H9 (cell line): Measurements from ENCODE around the gene PPP1R2B. TPM values are rescaled to one million over a fixed set of nuclear protein-coding genes. Genes with fewer than 3 reads are reported as not detected.

Experiments
- DNase-seq: peaks from one replicate; pipeline ENCODE4 v3.0.0-alpha.2; 2017
- H2AFZ ChIP-seq: one replicate; pipeline ENCODE4 v1.6.1; 2013; ENCODE audit warnings: mild to moderate bottlenecking, low read length, control low read depth, moderate library complexity
- H2AK5ac ChIP-seq: 2 replicates; pipeline ENCODE4 v1.6.1; 2013; ENCODE audit warnings: low read length, control low read depth, mixed read lengths; ENCODE audit not compliant: insufficient read length
- H2BK120ac ChIP-seq: one replicate; pipeline ENCODE4 v1.6.1; 2013; ENCODE audit warnings: low read depth, mild to moderate bottlenecking, low read length, control low read depth, inconsistent platforms; ENCODE audit not compliant: poor library complexity, severe bottlenecking
- H2BK12ac ChIP-seq: 2 replicates; pipeline ENCODE4 v1.6.1; 2013; ENCODE audit warnings: low read length, control low read depth, mixed read lengths, low read depth; ENCODE audit not compliant: insufficient read length
- H2BK15ac ChIP-seq: 2 replicates; pipeline ENCODE4 v1.6.1; 2013; ENCODE audit warnings: low read depth, low read length, control low read depth
- H2BK20ac ChIP-seq: one replicate; pipeline ENCODE4 v1.6.1; 2013; ENCODE audit warnings: low read depth, mild to moderate bottlenecking, low read length, control low read depth, inconsistent platforms; ENCODE audit not compliant: poor library complexity, severe bottlenecking
- H2BK5ac ChIP-seq: 2 replicates; pipeline ENCODE4 v1.6.1; 2013; ENCODE audit warnings: low read length, control low read depth, mixed read lengths; ENCODE audit not compliant: insufficient read length
- H3K14ac ChIP-seq: 2 replicates; pipeline ENCODE4 v1.6.1; 2013; ENCODE audit warnings: low read length, control low read depth; ENCODE audit not compliant: insufficient read depth
- H3K18ac ChIP-seq: 2 replicates; pipeline ENCODE4 v1.6.1; 2013; ENCODE audit warnings: low read depth, mild to moderate bottlenecking, mixed read lengths, low read length, control low read depth; ENCODE audit not compliant: insufficient read length
- H3K23ac ChIP-seq: 2 replicates; pipeline ENCODE4 v1.6.1; 2013; ENCODE audit warnings: low read length, control low read depth, mixed read lengths, low read depth; ENCODE audit not compliant: insufficient read length
- H3K23me2 ChIP-seq: 2 replicates; pipeline ENCODE4 v1.6.1; 2013; ENCODE audit warnings: low read depth, mild to moderate bottlenecking, mixed read lengths, low read length, control low read depth; ENCODE audit not compliant: insufficient read length, poor library complexity, severe bottlenecking
- H3K27ac ChIP-seq: 2 replicates; pipeline ENCODE4 v1.5.1; 2013; ENCODE audit warnings: low read length, control low read depth, mixed read lengths, low read depth; ENCODE audit not compliant: insufficient read length
- H3K27me3 ChIP-seq: 2 replicates; pipeline ENCODE4 v1.6.1; 2013; ENCODE audit warnings: low read length, control low read depth, inconsistent platforms; ENCODE audit not compliant: insufficient read depth
- H3K4ac ChIP-seq: 2 replicates; pipeline ENCODE4 v1.6.1; 2013; ENCODE audit warnings: low read depth, mild to moderate bottlenecking, control low read depth, inconsistent platforms, low read length, moderate library complexity
- H3K4me1 ChIP-seq: 2 replicates; pipeline ENCODE4 v1.6.1; 2013; ENCODE audit warnings: low read length, control low read depth, inconsistent platforms; ENCODE audit not compliant: insufficient read depth
- H3K4me2 ChIP-seq: 2 replicates; pipeline ENCODE4 v1.6.1; 2013; ENCODE audit warnings: low read length, control low read depth, mixed read lengths; ENCODE audit not compliant: insufficient read length, insufficient read depth
- H3K56ac ChIP-seq: 2 replicates; pipeline ENCODE4 v1.6.1; 2013; ENCODE audit warnings: low read depth, mild to moderate bottlenecking, mixed read lengths, low read length, control low read depth; ENCODE audit not compliant: insufficient read length
- H3K79me1 ChIP-seq: 2 replicates; pipeline ENCODE4 v1.6.1; 2013; ENCODE audit warnings: low read depth, mild to moderate bottlenecking, moderate library complexity, low read length, control low read depth, inconsistent platforms; ENCODE audit not compliant: insufficient read depth, poor library complexity, severe bottlenecking
- H3K79me2 ChIP-seq: 2 replicates; pipeline ENCODE4 v1.6.1; 2013; ENCODE audit warnings: low read length, control low read depth, inconsistent platforms; ENCODE audit not compliant: insufficient read depth
- H3K9ac ChIP-seq: 2 replicates; pipeline ENCODE4 v1.6.1; 2013; ENCODE audit warnings: low read length, control low read depth, mixed read lengths; ENCODE audit not compliant: insufficient read length; ENCODE audit errors: extremely low read depth
- H3K9me3 ChIP-seq: one replicate; pipeline ENCODE4 v1.6.1; 2013; ENCODE audit warnings: low read depth, low read length, inconsistent platforms; ENCODE audit not compliant: control insufficient read depth
- H3T11ph ChIP-seq: one replicate; pipeline ENCODE4 v1.6.1; 2013; ENCODE audit warnings: mild to moderate bottlenecking, low read length, control low read depth, inconsistent platforms
- H4K20me1 ChIP-seq: one replicate; pipeline ENCODE4 v1.6.1; 2013; ENCODE audit not compliant: control insufficient read depth, insufficient read length, insufficient read depth
- H4K5ac ChIP-seq: 2 replicates; pipeline ENCODE4 v1.6.1; 2013; ENCODE audit warnings: low read depth, mild to moderate bottlenecking, mixed read lengths, low read length, control low read depth; ENCODE audit not compliant: insufficient read length
- H4K8ac ChIP-seq: replicated peaks from 2 replicates; pipeline ENCODE4 v1.6.1; 2013; ENCODE audit warnings: low read length, control low read depth, mixed read lengths, low read depth; ENCODE audit not compliant: insufficient read length
- H4K91ac ChIP-seq: 2 replicates; pipeline ENCODE4 v1.6.1; 2013; ENCODE audit warnings: low read depth, mild to moderate bottlenecking, moderate library complexity, mixed read lengths, low read length, control low read depth; ENCODE audit not compliant: insufficient read length
- H3K27ac Mint-ChIP-seq, 3 experiments: 2 replicates in 2 of 3; 3 replicates in 1 of 3; pipeline ENCODE4 v1.8.0; 2020 to 2021; ENCODE audit warnings: mixed read lengths in 3 of 3, mild to moderate bottlenecking in 1 of 3, moderate library complexity in 1 of 3
- H3K27me3 Mint-ChIP-seq: 2 replicates; pipeline ENCODE4 v1.8.0; 2021; ENCODE audit warnings: low read depth, mild to moderate bottlenecking, moderate library complexity, mixed read lengths
- H3K36me3 Mint-ChIP-seq, 3 experiments: 2 replicates in 2 of 3; 3 replicates in 1 of 3; pipeline ENCODE4 v1.8.0; 2020 to 2021; ENCODE audit warnings: low read depth in 3 of 3, mixed read lengths in 3 of 3; ENCODE audit not compliant: insufficient read depth in 1 of 3
- H3K4me1 Mint-ChIP-seq, 2 experiments: 2 replicates each; pipeline ENCODE4 v1.8.0; 2020; ENCODE audit warnings: mixed read lengths in 2 of 2
- H3K4me3 Mint-ChIP-seq, 2 experiments: 2 replicates in 1 of 2; 3 replicates in 1 of 2; pipeline ENCODE4 v1.8.0; 2020 to 2021; ENCODE audit warnings: mild to moderate bottlenecking in 2 of 2, mixed read lengths in 2 of 2, moderate library complexity in 1 of 2
- H3K9me3 Mint-ChIP-seq, 2 experiments: 2 replicates in 1 of 2; 3 replicates in 1 of 2; pipeline ENCODE4 v1.8.0; 2020; ENCODE audit warnings: mild to moderate bottlenecking in 2 of 2, mixed read lengths in 2 of 2, moderate library complexity in 1 of 2
- WGBS: extraction: QIAGEN DNeasy Blood & Tissue Kit; methylation state at CpG from one replicate; pipeline ENCODE4 v1.1.7; 2013; ENCODE audit warnings: missing lambda C conversion rate, low lambda C conversion rate, mixed read lengths; ENCODE audit not compliant: insufficient read length; ENCODE audit errors: extremely low coverage; 5-methylcytosine and 5-hydroxymethylcytosine counted together
- total RNA-seq: library from RNA; stranded (reverse); gene quantifications from 2 replicates; pipeline ENCODE4 v1.2.1, GENCODE V29; 2021
- TF ChIP-seq, protein P1 (sequence below): fragments of 200-600 bp; sonication (generic); conservative IDR thresholded peaks from 3 replicates; pipeline ENCODE4 v1.8.0; 2021; ENCODE audit warnings: antibody characterized with exemption, mild to moderate bottlenecking

The PPP1R2B gene
- total RNA-seq, 1 experiment from 2014 or later = not detected

DNA sequence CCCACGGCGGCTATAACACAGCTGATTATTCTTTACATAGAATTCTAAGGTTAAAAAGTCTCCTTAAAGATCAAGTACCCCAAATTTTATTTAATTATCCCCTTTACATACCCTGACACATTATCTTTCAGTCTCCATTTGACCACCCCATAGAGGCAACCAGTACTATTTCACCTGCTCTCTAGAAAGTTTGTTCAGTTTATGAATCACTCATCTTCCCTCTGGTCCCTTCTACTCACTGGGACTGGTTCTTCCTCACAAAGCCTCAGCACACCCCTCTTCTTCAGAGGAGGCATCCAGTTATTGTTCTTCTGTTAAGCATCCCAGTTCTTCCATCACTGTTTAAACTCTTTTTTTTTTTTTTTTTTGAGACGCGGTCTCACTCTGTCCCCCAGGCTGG is 42.8 kb downstream of the PPP1R2B start:
- Histone ChIP-seq H3K14ac (no peak overlapping the region), H3K18ac (no peak overlapping the region), H3K79me1 (no peaks in the 10 kb centered on the region), H3K9ac (no peak overlapping the region), H3K56ac (no peak overlapping the region), H3K79me2 (no peaks in the 10 kb centered on the region), H3K27ac (no peak overlapping the region), H2BK5ac (no peak overlapping the region), H2AK5ac (no peak overlapping the region), H4K20me1 (no peaks in the 10 kb centered on the region), H2BK12ac (no peak overlapping the region), H3K23ac (no peak overlapping the region), H3K9me3 (no peaks in the 10 kb centered on the region), H2AFZ (no peak overlapping the region), H2BK20ac (no peak overlapping the region), H4K8ac (no peak overlapping the region), H3K4me1 (no peaks in the 10 kb centered on the region), H3T11ph (no peak overlapping the region), H2BK120ac (no peak overlapping the region), H2BK15ac (no peak overlapping the region), H3K4ac (no peak overlapping the region), H3K27me3 (no peaks in the 10 kb centered on the region), H3K4me2 (no peak overlapping the region), H4K5ac (no peak overlapping the region), H4K91ac (no peak overlapping the region), H3K23me2 (no peaks in the 10 kb centered on the region)
- no CpG with 5 or more reads among the region's 4 CpGs for WGBS
- no peak for DNase-seq
- Mint-ChIP-seq H3K4me3 (no peak overlapping the region), H3K27ac (no peak overlapping the region), H3K9me3 (no peaks in the 10 kb centered on the region), H3K36me3 (no peaks in the 10 kb centered on the region), H3K27me3 (no peaks in the 10 kb centered on the region; the same call in none of the 2 replicates), H3K4me1 (peaks cover 7 to 8% of the 10 kb centered on the region in 2 experiments)
- TF ChIP-seq, protein P1, sequence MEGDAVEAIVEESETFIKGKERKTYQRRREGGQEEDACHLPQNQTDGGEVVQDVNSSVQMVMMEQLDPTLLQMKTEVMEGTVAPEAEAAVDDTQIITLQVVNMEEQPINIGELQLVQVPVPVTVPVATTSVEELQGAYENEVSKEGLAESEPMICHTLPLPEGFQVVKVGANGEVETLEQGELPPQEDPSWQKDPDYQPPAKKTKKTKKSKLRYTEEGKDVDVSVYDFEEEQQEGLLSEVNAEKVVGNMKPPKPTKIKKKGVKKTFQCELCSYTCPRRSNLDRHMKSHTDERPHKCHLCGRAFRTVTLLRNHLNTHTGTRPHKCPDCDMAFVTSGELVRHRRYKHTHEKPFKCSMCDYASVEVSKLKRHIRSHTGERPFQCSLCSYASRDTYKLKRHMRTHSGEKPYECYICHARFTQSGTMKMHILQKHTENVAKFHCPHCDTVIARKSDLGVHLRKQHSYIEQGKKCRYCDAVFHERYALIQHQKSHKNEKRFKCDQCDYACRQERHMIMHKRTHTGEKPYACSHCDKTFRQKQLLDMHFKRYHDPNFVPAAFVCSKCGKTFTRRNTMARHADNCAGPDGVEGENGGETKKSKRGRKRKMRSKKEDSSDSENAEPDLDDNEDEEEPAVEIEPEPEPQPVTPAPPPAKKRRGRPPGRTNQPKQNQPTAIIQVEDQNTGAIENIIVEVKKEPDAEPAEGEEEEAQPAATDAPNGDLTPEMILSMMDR = no peak
